ENCODE results near the gene RABL3. TPM values are rescaled to one million over a fixed set of nuclear protein-coding genes. Genes with fewer than 3 reads are reported as not detected.

The RABL3 gene
- total RNA-seq, 1 experiment from 2014 or later, result 13.9 TPM

- Mint-ChIP-seq H3K27me3 (ENCODE audit: insufficient read depth, unreplicated experiment) (no peaks in the 10 kb centered on the region), H3K27ac (ENCODE audit: unreplicated experiment) (peak overlapping the region; percentile 85), H3K4me1 (ENCODE audit: low read depth, unreplicated experiment) (peaks cover 28% of the 10 kb centered on the region), H3K36me3 (ENCODE audit: insufficient read depth, unreplicated experiment) (peaks cover 16% of the 10 kb centered on the region), H3K9me3 (ENCODE audit: unreplicated experiment) (peaks cover 9% of the 10 kb centered on the region), H3K4me3 (ENCODE audit: unreplicated experiment) (peak overlapping the region; percentile 77)
- Histone ChIP-seq H3K4me1 (peaks cover 46% of the 10 kb centered on the region), H3K9me3 (no peaks in the 10 kb centered on the region), H3K4me3 (ENCODE audit: low read depth, low read length) (no peak overlapping the region), H3K27me3 (replicated peaks; ENCODE audit: control insufficient read depth, insufficient read depth, low read length) (no peaks in the 10 kb centered on the region), H3K36me3 (ENCODE audit: control insufficient read depth, insufficient read depth, low read length) (no peaks in the 10 kb centered on the region)
- ChIA-PET POLR2A (interaction anchor here (1.6 to 1.7 kb wide), 2 partner anchors 10 to 59 kb away, joined by 7 to 17 read pairs; partner anchors contain the start of genes GTF2E1 and RABL3), CTCF (interaction anchor here (0.7 to 1.4 kb wide), 2 partner anchors 116 to 125 kb away, joined by 3 read pairs; no protein-coding TSS in a partner anchor)
- no TSS peak for BruUV-seq (replicated peaks)
- intact Hi-C loops (cut with micrococcal nuclease; ENCODE audit: unreplicated experiment), result no loop called here
- no peak for TF ChIP-seq CTCF (IDR thresholded peaks at IDR 0.05; ENCODE audit: insufficient read depth in 1 of 2, low read depth in 1 of 2, low read length in 1 of 2, severe bottlenecking in 1 of 2, unreplicated experiment in 1 of 2)
- no peak for DNase-seq
Observed at GRCh38 chr3:120683213-120683612, 59.1 kb downstream of the RABL3 start.

GRCh38 chr3:120682095-120682681 lies 60.1 kb downstream of the RABL3 start, which contains the start of gene HGD:
Gene HGD (minus strand): TSS chr3:120682239. CDS start chr3:120682111, 128 bp downstream.
- Mint-ChIP-seq H3K27ac (ENCODE audit: unreplicated experiment) (peak within 1 kb of the TSS; percentile 85), H3K4me1 (ENCODE audit: low read depth, unreplicated experiment) (peaks cover 28% of the 10 kb centered on the region), H3K36me3 (ENCODE audit: insufficient read depth, unreplicated experiment) (peaks cover 26% of the 10 kb centered on the region), H3K27me3 (ENCODE audit: insufficient read depth, unreplicated experiment) (no peaks in the 10 kb centered on the region), H3K4me3 (ENCODE audit: unreplicated experiment) (peak within 1 kb of the TSS; percentile 77), H3K9me3 (ENCODE audit: unreplicated experiment) (peaks cover 9% of the 10 kb centered on the region)
- POLR2A ChIA-PET, result interaction anchor here (0.9 to 1.7 kb wide), 3 partner anchors 12 to 85 kb away, joined by 4 to 17 read pairs (median 7); partner anchors contain the start of genes GTF2E1 and RABL3
- no peak for TF ChIP-seq CTCF (IDR thresholded peaks at IDR 0.05; ENCODE audit: insufficient read depth in 1 of 2, low read depth in 1 of 2, low read length in 1 of 2, severe bottlenecking in 1 of 2, unreplicated experiment in 1 of 2)
- Histone ChIP-seq H3K36me3 (ENCODE audit: control insufficient read depth, insufficient read depth, low read length) (no peaks in the 10 kb centered on the region), H3K4me1 (peaks cover 52% of the 10 kb centered on the region), H3K9me3 (no peaks in the 10 kb centered on the region), H3K27me3 (replicated peaks; ENCODE audit: control insufficient read depth, insufficient read depth, low read length) (no peaks in the 10 kb centered on the region), H3K4me3 (ENCODE audit: low read depth, low read length) (peak within 1 kb of the TSS; percentile 40)
- CTCF ChIA-PET, result interaction anchor here (0.5 to 1.4 kb wide), 3 partner anchors 115 to 124 kb away, joined by 3 to 6 read pairs (median 3); no protein-coding TSS in a partner anchor
- no TSS peak for BruUV-seq (replicated peaks)
- intact Hi-C loops (cut with micrococcal nuclease; ENCODE audit: unreplicated experiment), result loop anchor here (1.0 kb wide), 3 partner anchors 11 to 86 kb away; partner anchors contain the start of genes GTF2E1, NDUFB4 and RABL3
- DNase-seq, result peak; percentile 70 to 74

GRCh38 chr3:120681506-120682038 lies 60.7 kb downstream of the RABL3 start:
- Histone ChIP-seq H3K27me3 (replicated peaks; ENCODE audit: control insufficient read depth, insufficient read depth, low read length) (no peaks in the 10 kb centered on the region), H3K9me3 (no peaks in the 10 kb centered on the region), H3K4me3 (ENCODE audit: low read depth, low read length) (peak overlapping the region; percentile 40), H3K36me3 (ENCODE audit: control insufficient read depth, insufficient read depth, low read length) (no peaks in the 10 kb centered on the region), H3K4me1 (peaks cover 52% of the 10 kb centered on the region)
- peaks cover 33% of the 10 kb centered on the region for H3K36me3 Mint-ChIP-seq (ENCODE audit: insufficient read depth, unreplicated experiment)
- ChIA-PET CTCF (interaction anchor here (0.5 kb wide), 1 partner anchor 121 kb away, joined by 6 read pairs; no protein-coding TSS in a partner anchor), POLR2A (interaction anchor here (1.6 to 1.7 kb wide), 2 partner anchors 12 to 61 kb away, joined by 7 to 17 read pairs; partner anchors contain the start of genes GTF2E1 and RABL3)
- H3K27ac Mint-ChIP-seq (ENCODE audit: unreplicated experiment), result peak overlapping the region; percentile 85
- BruUV-seq (replicated peaks), result TSS peak; percentile 74
- intact Hi-C loops (cut with micrococcal nuclease; ENCODE audit: unreplicated experiment), result loop anchor here (1.0 kb wide), 3 partner anchors 12 to 85 kb away; partner anchors contain the start of genes GTF2E1, NDUFB4 and RABL3
- peak overlapping the region; percentile 77 for H3K4me3 Mint-ChIP-seq (ENCODE audit: unreplicated experiment)
- peaks cover 9% of the 10 kb centered on the region for H3K9me3 Mint-ChIP-seq (ENCODE audit: unreplicated experiment)
- no peak for DNase-seq
- no peak for TF ChIP-seq CTCF (IDR thresholded peaks at IDR 0.05; ENCODE audit: insufficient read depth in 1 of 2, low read depth in 1 of 2, low read length in 1 of 2, severe bottlenecking in 1 of 2, unreplicated experiment in 1 of 2)
- no peaks in the 10 kb centered on the region for H3K27me3 Mint-ChIP-seq (ENCODE audit: insufficient read depth, unreplicated experiment)
- peaks cover 28% of the 10 kb centered on the region for H3K4me1 Mint-ChIP-seq (ENCODE audit: low read depth, unreplicated experiment)
